ENCODE measurements around the gene MRPS7. TPM values are rescaled to one million over a fixed set of nuclear protein-coding genes. Genes with fewer than 3 reads are reported as not detected.

Gene MRPS7
- total RNA-seq, 5 donors from 2014 or later (not counting 1 experiment from before 2014, with no cell fraction given): 29.8 to 39.4 (median 33.6) TPM

- no peaks in the 10 kb centered on the region for H3K36me3 ChIP-seq (ENCODE audit: control insufficient read depth in 2 of 2, extremely low read depth in 1 of 2, insufficient read depth in 1 of 2, low read length in 1 of 2)
- H3K27me3 ChIP-seq (replicated peaks in 1 of 2; ENCODE audit: control insufficient read depth in 2 of 2, extremely low read depth in 1 of 2, insufficient read depth in 2 of 2, low read length in 1 of 2): no peaks in the 10 kb centered on the region
- no peak overlapping the region for H3K27ac ChIP-seq (ENCODE audit: low read length)
- no peaks in the 10 kb centered on the region for H3K9me3 ChIP-seq
- ATAC-seq (replicated peaks in 1 of 4): no peak
- Mint-ChIP-seq H3K27me3 (no peaks in the 10 kb centered on the region), H3K27ac (no peak overlapping the region), H3K9me3 (no peaks in the 10 kb centered on the region), H3K4me1 (peaks cover 3 to 5% (median 5%) of the 10 kb centered on the region in 3 donors), H3K4me3 (no peak overlapping the region), H3K36me3 (no peaks in the 10 kb centered on the region)
- POLR2A ChIA-PET: interaction anchor here in 1 of 2 donors (0.6 kb wide), 1 partner anchor 57 kb away, joined by 3 read pairs; no protein-coding TSS in a partner anchor
- CTCF ChIA-PET: no interaction called here
- no peak overlapping the region for H3K4me3 ChIP-seq (ENCODE audit: control insufficient read depth in 1 of 2, extremely low read depth in 1 of 2, low read length in 1 of 2)
- peaks cover 0 to 9% of the 10 kb centered on the region in 2 experiments for H3K4me1 ChIP-seq (ENCODE audit: control insufficient read depth in 1 of 2, extremely low read depth in 1 of 2, insufficient read depth in 2 of 2, low read length in 2 of 2)
- 98% methylated on average over 10 of the region's 13 CpGs for WGBS (ENCODE audit: insufficient coverage)
- DNase-seq: no peak
These were observed 46.5 kb downstream of the MRPS7 start for GRCh38 chr17:75307957-75308731.

- CTCF ChIA-PET: no interaction called here
These were observed 47.3 kb downstream of the MRPS7 start for GRCh38 chr17:75308732-75309629.

GRCh38 chr17:75313941-75314551, 52.4 kb downstream of the MRPS7 start:
- Histone ChIP-seq H3K27me3 (replicated peaks in 1 of 2; ENCODE audit: control insufficient read depth in 2 of 2, extremely low read depth in 1 of 2, insufficient read depth in 2 of 2, low read length in 1 of 2) (peaks cover 0 to 3% of the 10 kb centered on the region in 2 experiments), H3K36me3 (ENCODE audit: control insufficient read depth in 2 of 2, extremely low read depth in 1 of 2, insufficient read depth in 1 of 2, low read length in 1 of 2) (peaks cover 5 to 17% of the 10 kb centered on the region in 2 donors), H3K4me3 (ENCODE audit: control insufficient read depth in 1 of 2, extremely low read depth in 1 of 2, low read length in 1 of 2) (no peak overlapping the region), H3K4me1 (ENCODE audit: control insufficient read depth in 1 of 2, extremely low read depth in 1 of 2, insufficient read depth in 2 of 2, low read length in 2 of 2) (peaks cover 0 to 9% of the 10 kb centered on the region in 2 experiments), H3K9me3 (no peaks in the 10 kb centered on the region), H3K27ac (ENCODE audit: low read length) (no peak overlapping the region)
- H3K27me3 Mint-ChIP-seq: no peaks in the 10 kb centered on the region
- H3K4me1 Mint-ChIP-seq: peaks cover 5 to 9% (median 5%) of the 10 kb centered on the region in 3 donors
- no peaks in the 10 kb centered on the region for H3K36me3 Mint-ChIP-seq
- H3K4me3 Mint-ChIP-seq: no peak overlapping the region
- DNase-seq: no peak
- peak overlapping the region; percentile 11 to 75 for H3K27ac Mint-ChIP-seq
- ChIA-PET POLR2A (interaction anchor here in 1 of 2 donors (0.6 kb wide), 1 partner anchor 82 kb away, joined by 3 read pairs; no protein-coding TSS in a partner anchor), CTCF (interaction anchor here in 1 of 2 donors (0.6 kb wide), 1 partner anchor 79 kb away, joined by 3 read pairs; no protein-coding TSS in a partner anchor)
- 73% methylated on average over 5 of the region's 14 CpGs for WGBS (ENCODE audit: insufficient coverage)
- no peaks in the 10 kb centered on the region for H3K9me3 Mint-ChIP-seq
- no peak for ATAC-seq (replicated peaks in 1 of 4)

More at GRCh38 chr17:75308732-75309629, 47.3 kb downstream of the MRPS7 start:
- no peaks in the 10 kb centered on the region for H3K9me3 Mint-ChIP-seq
- H3K9me3 ChIP-seq: no peaks in the 10 kb centered on the region
- WGBS (ENCODE audit: insufficient coverage): 77% methylated on average over 9 of the region's 20 CpGs
- no peaks in the 10 kb centered on the region for H3K27me3 ChIP-seq (replicated peaks in 1 of 2; ENCODE audit: control insufficient read depth in 2 of 2, extremely low read depth in 1 of 2, insufficient read depth in 2 of 2, low read length in 1 of 2)
- no peak overlapping the region for H3K4me3 ChIP-seq (ENCODE audit: control insufficient read depth in 1 of 2, extremely low read depth in 1 of 2, low read length in 1 of 2)
- no peak for DNase-seq
- peaks cover 5 to 7% (median 5%) of the 10 kb centered on the region in 3 donors for H3K4me1 Mint-ChIP-seq
- POLR2A ChIA-PET: no interaction called here
- H3K27ac ChIP-seq (ENCODE audit: low read length): no peak overlapping the region
- H3K27me3 Mint-ChIP-seq: no peaks in the 10 kb centered on the region
- no peaks in the 10 kb centered on the region for H3K36me3 ChIP-seq (ENCODE audit: control insufficient read depth in 2 of 2, extremely low read depth in 1 of 2, insufficient read depth in 1 of 2, low read length in 1 of 2)
- H3K36me3 Mint-ChIP-seq: no peaks in the 10 kb centered on the region
- no peak overlapping the region for H3K27ac Mint-ChIP-seq
- no peak overlapping the region for H3K4me3 Mint-ChIP-seq
- H3K4me1 ChIP-seq (ENCODE audit: control insufficient read depth in 1 of 2, extremely low read depth in 1 of 2, insufficient read depth in 2 of 2, low read length in 2 of 2): peaks cover 0 to 9% of the 10 kb centered on the region in 2 experiments
- no peak for ATAC-seq (replicated peaks in 1 of 4)

- 72% methylated on average over 13 of the region's 19 CpGs for WGBS (ENCODE audit: insufficient coverage)
- peaks cover 6 to 34% of the 10 kb centered on the region in 2 donors for H3K36me3 ChIP-seq (ENCODE audit: control insufficient read depth in 2 of 2, extremely low read depth in 1 of 2, insufficient read depth in 1 of 2, low read length in 1 of 2)
- Mint-ChIP-seq H3K36me3 (peaks cover 10% of the 10 kb centered on the region), H3K4me1 (peaks cover 0 to 9% (median 5%) of the 10 kb centered on the region in 3 donors), H3K9me3 (no peaks in the 10 kb centered on the region), H3K27me3 (no peaks in the 10 kb centered on the region), H3K27ac (peak overlapping the region; percentile 22 to 57), H3K4me3 (no peak overlapping the region)
- ChIA-PET POLR2A (interaction anchor here (0.5 to 0.7 kb wide), 4 partner anchors 44 to 148 kb away, joined by 3 to 6 read pairs (median 4); no protein-coding TSS in a partner anchor), CTCF (no interaction called here)
- ATAC-seq (replicated peaks in 1 of 4) (no peak), DNase-seq (no peak)
- H3K4me3 ChIP-seq (ENCODE audit: control insufficient read depth in 1 of 2, extremely low read depth in 1 of 2, low read length in 1 of 2): no peak overlapping the region
- no peaks in the 10 kb centered on the region for H3K9me3 ChIP-seq
- peaks cover 0 to 9% of the 10 kb centered on the region in 2 experiments for H3K4me1 ChIP-seq (ENCODE audit: control insufficient read depth in 1 of 2, extremely low read depth in 1 of 2, insufficient read depth in 2 of 2, low read length in 2 of 2)
- H3K27ac ChIP-seq (ENCODE audit: low read length): no peak overlapping the region
- H3K27me3 ChIP-seq (replicated peaks in 1 of 2; ENCODE audit: control insufficient read depth in 2 of 2, extremely low read depth in 1 of 2, insufficient read depth in 2 of 2, low read length in 1 of 2): peaks cover 0 to 3% of the 10 kb centered on the region in 2 experiments
These were observed 54.0 kb downstream of the MRPS7 start for GRCh38 chr17:75315541-75316243.

Other genes with a start within 250 kb of the MRPS7 start
- 10 to 100 TPM; 15.6 to 30.6 (median 26.6) TPM for gene MRPL58, start 249.2 kb upstream of the MRPS7 start, total RNA-seq
- 100 to 1,000 TPM; 115 to 170 (median 139) TPM for gene ATP5PD, start 214.9 kb upstream of the MRPS7 start, total RNA-seq
- gene KCTD2, start 214.7 kb upstream of the MRPS7 start, total RNA-seq: 10 to 100 TPM; 22.0 to 32.8 (median 29.0) TPM
- gene SLC16A5, start 173.9 kb upstream of the MRPS7 start, total RNA-seq: 10 to 100 TPM in 4 of 5 donors, 1 to 10 TPM in 1; 9.1 to 24.3 (median 16.8) TPM
- 10 to 100 TPM in 3 of 5 donors, 1 to 10 TPM in 2; 8.9 to 23.9 (median 18.8) TPM for gene ARMC7, start 151.9 kb upstream of the MRPS7 start, total RNA-seq
- 10 to 100 TPM; 21.5 to 88.8 (median 70.1) TPM for gene NT5C, start 130.1 kb upstream of the MRPS7 start, total RNA-seq
- 10 to 100 TPM; 28.3 to 55.8 (median 45.4) TPM for gene JPT1, start 107.4 kb upstream of the MRPS7 start, total RNA-seq
- gene SUMO2, start 78.9 kb upstream of the MRPS7 start, total RNA-seq: 100 to 1,000 TPM; 239 to 284 (median 269) TPM
- 100 to 1,000 TPM in 3 of 5 donors, 10 to 100 TPM in 2; 56.2 to 128 (median 106) TPM for gene NUP85, start 56.2 kb upstream of the MRPS7 start, total RNA-seq
- 100 to 1,000 TPM in 3 of 5 donors, 10 to 100 TPM in 2; 78.1 to 118 (median 102) TPM for gene GGA3, start 273 bp upstream of the MRPS7 start, total RNA-seq
- 10 to 100 TPM; 27.1 to 45.6 (median 39.2) TPM for gene MIF4GD, start 9.4 kb downstream of the MRPS7 start, total RNA-seq
- gene SLC25A19, start 27.6 kb downstream of the MRPS7 start, total RNA-seq: 10 to 100 TPM; 12.4 to 30.1 (median 25.9) TPM
- 100 to 1,000 TPM; 103 to 133 (median 130) TPM for gene GRB2, start 143.8 kb downstream of the MRPS7 start, total RNA-seq
- gene TMEM94, start 194.8 kb downstream of the MRPS7 start, total RNA-seq: 100 to 1,000 TPM in 3 of 5 donors, 10 to 100 TPM in 2; 78.5 to 125 (median 105) TPM